HepG2 (cell line): ENCODE data around the gene CDK5R1. TPM values are rescaled to one million over a fixed set of nuclear protein-coding genes. Genes with fewer than 3 reads are reported as not detected.
A peak's percentile ranks its signal among the peaks of the same experiment; 100 is the strongest.

Experiments used
- CEBPZ ChIP-seq: IDR thresholded peaks from 2 replicates; pipeline ENCODE4 v1.6.1; 2012; ENCODE audit warnings: low read length, improper control_type of control experiment
- CTCF ChIP-seq: sonication (generic); formaldehyde crosslinking; IDR thresholded peaks from 2 replicates; pipeline ENCODE4 v1.5.0; 2020; ENCODE audit warnings: mild to moderate bottlenecking, missing genetic modification reagents, moderate library complexity
- FOSL1 ChIP-seq: sonication (generic); formaldehyde crosslinking; IDR thresholded peaks from 2 replicates; pipeline ENCODE4 v1.9.0; 2021; ENCODE audit warnings: missing genetic modification reagents, borderline replicate concordance
- JUN ChIP-seq: sonication (generic); formaldehyde crosslinking; IDR thresholded peaks from 2 replicates; pipeline ENCODE4 v1.4.0; 2020; ENCODE audit warnings: mild to moderate bottlenecking, missing genetic modification reagents
- KAT2B ChIP-seq: fragments of 150-350 bp; IDR thresholded peaks from 2 replicates; pipeline ENCODE4 v1.6.1; 2014; ENCODE audit warnings: low read depth, low read length, borderline replicate concordance
- KMT2A ChIP-seq: sonication (generic); formaldehyde crosslinking; IDR thresholded peaks from 2 replicates; pipeline ENCODE4 v1.4.0; 2020; ENCODE audit warnings: missing genetic modification reagents
- NCOA1 ChIP-seq: sonication (generic); formaldehyde crosslinking; IDR thresholded peaks from 2 replicates; pipeline ENCODE4 v1.9.0; 2021; ENCODE audit warnings: missing genetic modification reagents
- PCBP1 ChIP-seq: fragments of 200-400 bp; formaldehyde crosslinking; IDR thresholded peaks from 2 replicates; pipeline ENCODE4 v1.6.1; 2017; ENCODE audit warnings: mild to moderate bottlenecking, low read depth, low read length, borderline replicate concordance
- ZBTB21 ChIP-seq: sonication (generic); formaldehyde crosslinking; IDR thresholded peaks from 2 replicates; pipeline ENCODE4 v1.4.0; 2020; ENCODE audit warnings: missing genetic modification reagents
- ZNF318 ChIP-seq: sonication (generic); formaldehyde crosslinking; IDR thresholded peaks from 2 replicates; pipeline ENCODE4 v1.4.0; 2020; ENCODE audit warnings: mild to moderate bottlenecking, missing genetic modification reagents
- ZNF792 ChIP-seq: IDR thresholded peaks from 2 replicates; pipeline ENCODE4 v1.6.1; 2016
- ZNF800 ChIP-seq: sonication (generic); formaldehyde crosslinking; IDR thresholded peaks from 2 replicates; pipeline ENCODE4 v1.4.0; 2020; ENCODE audit warnings: missing genetic modification reagents
- ZNF883 ChIP-seq: sonication (generic); formaldehyde crosslinking; IDR thresholded peaks from 2 replicates; pipeline ENCODE4 v1.5.1; 2020; ENCODE audit warnings: mild to moderate bottlenecking, missing genetic modification reagents; ENCODE audit errors: not compliant biosample characterization
- ZZZ3 ChIP-seq: sonication (generic); formaldehyde crosslinking; IDR thresholded peaks from 2 replicates; pipeline ENCODE4 v1.4.0; 2020; ENCODE audit warnings: missing genetic modification reagents, mild to moderate bottlenecking, borderline replicate concordance
- polyA plus RNA-seq, 8 experiments: library from polyadenylated mRNA; depleted of rRNA in 3 of 8; stranded (reverse) in 7 of 8; unstranded in 1 of 8; fragments of >200 nt; fragmentation: Illumina TruSeq in 4 of 8; extraction: Trizol in 4 of 8; gene quantifications; 2 replicates each; pipeline versions ENCODE4 v1.2.1 to v1.2.3, GENCODE V29; 2011 to 2016; ENCODE audit warnings: low read depth in 4 of 8, missing spikeins in 1 of 8, mixed read lengths in 1 of 8; ENCODE audit not compliant: insufficient read depth in 1 of 8
- total RNA-seq, 5 experiments: library from RNA; depleted of rRNA; stranded (reverse); fragments of >200 nt; fragmentation: Illumina TruSeq; extraction: Trizol; gene quantifications; 2 replicates each; pipeline ENCODE4 v1.2.3, GENCODE V29; 2016; ENCODE audit warnings: low read depth in 1 of 5

Gene CDK5R1
- total and polyA plus RNA-seq, 2 of the 13 experiments (the other 11 are each of a cell fraction or from before 2014, with no cell fraction given): 1.1 to 3.9 TPM

DNA sequence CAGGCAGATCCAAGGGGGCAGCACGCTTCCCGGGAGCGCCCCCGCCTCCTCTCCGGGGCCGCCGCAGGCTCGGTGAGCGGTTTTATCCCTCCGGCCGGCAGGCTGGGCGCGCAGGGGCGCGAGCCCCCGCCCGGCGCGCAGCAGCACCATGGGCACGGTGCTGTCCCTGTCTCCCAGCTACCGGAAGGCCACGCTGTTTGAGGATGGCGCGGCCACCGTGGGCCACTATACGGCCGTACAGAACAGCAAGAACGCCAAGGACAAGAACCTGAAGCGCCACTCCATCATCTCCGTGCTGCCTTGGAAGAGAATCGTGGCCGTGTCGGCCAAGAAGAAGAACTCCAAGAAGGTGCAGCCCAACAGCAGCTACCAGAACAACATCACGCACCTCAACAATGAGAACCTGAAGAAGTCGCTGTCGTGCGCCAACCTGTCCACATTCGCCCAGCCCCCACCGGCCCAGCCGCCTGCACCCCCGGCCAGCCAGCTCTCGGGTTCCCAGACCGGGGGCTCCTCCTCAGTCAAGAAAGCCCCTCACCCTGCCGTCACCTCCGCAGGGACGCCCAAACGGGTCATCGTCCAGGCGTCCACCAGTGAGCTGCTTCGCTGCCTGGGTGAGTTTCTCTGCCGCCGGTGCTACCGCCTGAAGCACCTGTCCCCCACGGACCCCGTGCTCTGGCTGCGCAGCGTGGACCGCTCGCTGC is 832 bp downstream of the CDK5R1 start (continued):
- peak; percentile 16; the same call in 1 of the 2 replicates for TF ChIP-seq CTCF
- peak; percentile 96 for TF ChIP-seq ZNF800 (CRISPR knock-in tag)
- no peak for TF ChIP-seq ZNF318 (CRISPR knock-in tag)
- no peak for TF ChIP-seq NCOA1 (CRISPR knock-in tag)
- no peak for TF ChIP-seq KAT2B
- no peak for TF ChIP-seq ZZZ3
- TF ChIP-seq ZBTB21 (CRISPR knock-in tag): no peak
- no peak for TF ChIP-seq CEBPZ
- TF ChIP-seq PCBP1: no peak
- TF ChIP-seq ZNF883: no peak
- TF ChIP-seq KMT2A (CRISPR knock-in tag): no peak
- no peak for TF ChIP-seq JUN (CRISPR knock-in tag)
- no peak for TF ChIP-seq FOSL1 (CRISPR knock-in tag)
- no peak for TF ChIP-seq ZNF792 (CRISPR knock-in tag)
